GM18868 (cell line): ENCODE results near the gene ACAD11.
A peak's percentile ranks its signal among the peaks of the same experiment; 100 is the strongest.

Experiments used
- ATAC-seq: cut with Tn5 transposase; IDR thresholded peaks from one replicate; pipeline ENCODE4 v1.9.1; 2021; ENCODE audit warnings: mild to moderate bottlenecking, moderate library complexity; ENCODE audit not compliant: unreplicated experiment

ACAD11 gene

DNA sequence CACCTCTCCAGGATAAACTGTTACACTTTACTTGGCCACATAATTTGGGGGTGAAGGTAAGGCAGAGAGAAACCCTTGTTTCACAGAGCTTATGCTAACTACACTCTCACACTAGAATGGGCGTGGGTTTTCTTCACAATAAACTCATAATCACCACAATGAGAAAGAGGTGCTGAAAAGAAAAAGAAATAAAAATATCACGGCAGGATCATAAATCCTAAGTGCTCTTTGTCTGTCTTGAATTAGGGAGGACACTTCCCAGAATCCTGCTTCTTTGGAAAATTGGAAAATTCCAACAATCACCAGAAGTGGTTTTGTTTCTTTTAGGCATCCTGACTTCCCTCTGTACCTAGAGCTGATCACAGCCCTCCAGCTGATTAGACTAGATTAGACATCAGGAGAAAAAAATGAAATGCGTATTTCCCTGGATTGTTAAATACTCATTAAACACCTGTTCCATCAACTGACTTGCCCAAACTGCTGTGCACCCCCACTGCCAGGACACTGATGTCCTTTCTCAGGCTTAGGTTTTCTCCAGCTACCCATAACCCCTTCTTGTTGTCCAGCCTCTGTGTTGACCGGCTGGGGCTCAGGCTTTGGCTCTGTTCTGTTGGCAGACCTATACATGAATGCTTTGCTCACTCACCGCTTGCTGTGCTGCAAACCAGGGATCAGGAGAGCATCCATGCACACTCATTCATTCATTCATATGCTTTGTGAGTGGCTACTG is 104.1 kb downstream of the ACAD11 start:
- ATAC-seq, result no peak

DNA sequence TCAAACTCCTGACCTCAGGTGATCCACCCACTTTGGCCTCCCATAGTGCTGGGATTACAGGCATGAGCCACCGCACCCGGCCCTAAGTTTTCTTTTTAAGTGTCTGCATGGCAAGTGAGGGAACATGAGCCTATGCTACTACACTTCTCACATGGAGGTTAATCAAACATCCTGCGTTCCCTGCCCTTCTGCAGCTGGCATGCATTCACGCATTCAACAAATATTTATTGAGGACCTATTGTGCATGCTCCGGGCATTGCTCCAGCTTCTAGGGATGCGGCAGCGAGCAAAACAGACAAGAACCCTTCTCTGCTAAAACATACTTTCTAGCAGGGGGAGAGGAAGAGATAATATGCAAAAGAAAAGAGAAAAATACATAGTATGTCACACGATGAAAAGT is 105.2 kb downstream of the ACAD11 start:
- no peak for ATAC-seq

GRCh38 chr3:132553826-132554225 is 105.8 kb downstream of the ACAD11 start:
- ATAC-seq, result no peak

GRCh38 chr3:132550579-132551305 is 108.9 kb downstream of the ACAD11 start:
- no peak for ATAC-seq

DNA sequence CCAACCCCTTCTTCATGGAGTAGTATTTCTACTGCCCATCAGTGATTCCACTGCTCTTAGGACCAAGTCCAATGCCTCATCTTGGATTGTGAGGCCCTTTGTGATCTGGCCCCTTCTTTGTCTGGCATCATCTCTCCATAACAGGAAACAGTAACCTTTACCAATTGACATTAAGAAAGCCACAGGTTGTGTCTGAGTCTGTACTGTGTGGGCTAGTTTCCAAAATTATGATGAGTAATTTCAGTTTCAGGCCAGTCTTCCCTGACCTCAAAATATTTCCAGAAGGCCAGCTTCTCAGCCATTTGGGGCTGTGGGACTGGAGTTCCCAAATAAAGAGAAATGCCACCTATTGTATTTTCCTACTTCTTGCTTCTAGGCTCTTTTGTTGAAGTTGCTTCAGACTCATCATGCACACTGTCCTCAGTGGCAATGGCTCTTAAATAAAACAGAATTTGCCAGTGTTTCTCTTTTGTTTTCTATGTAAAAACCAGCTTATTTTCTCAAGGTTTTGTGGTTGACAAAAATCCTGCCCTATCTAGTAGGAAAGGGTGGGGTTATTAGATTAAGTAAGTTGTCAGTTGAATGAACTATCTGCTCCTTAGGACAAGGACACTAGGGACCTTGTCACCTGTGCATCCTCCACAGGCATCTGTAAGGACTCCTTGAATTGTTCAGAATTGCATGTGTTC is 109.6 kb downstream of the ACAD11 start:
- peak; percentile 85 for ATAC-seq

GRCh38 chr3:132549169-132549568 is 110.4 kb downstream of the ACAD11 start:
- no peak for ATAC-seq

DNA sequence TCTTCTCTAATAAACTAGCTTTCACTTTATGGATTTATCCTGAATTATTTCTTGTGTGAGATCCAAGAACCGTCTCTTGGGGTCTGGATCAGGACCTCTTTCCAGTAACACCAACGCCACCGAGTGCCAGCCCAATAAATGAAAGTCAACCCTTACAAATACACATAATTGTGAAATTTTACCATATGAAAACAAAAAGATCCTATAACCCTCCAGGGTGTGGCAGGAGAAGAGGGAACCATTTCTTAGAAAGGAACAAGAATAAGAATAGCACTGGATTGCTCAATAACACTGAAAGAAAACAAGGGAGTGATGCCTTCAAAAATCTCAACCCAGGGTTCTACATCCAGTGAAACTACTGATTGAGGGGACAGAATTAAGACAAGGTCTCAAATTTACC is 114.1 kb downstream of the ACAD11 start:
- no peak for ATAC-seq

DNA sequence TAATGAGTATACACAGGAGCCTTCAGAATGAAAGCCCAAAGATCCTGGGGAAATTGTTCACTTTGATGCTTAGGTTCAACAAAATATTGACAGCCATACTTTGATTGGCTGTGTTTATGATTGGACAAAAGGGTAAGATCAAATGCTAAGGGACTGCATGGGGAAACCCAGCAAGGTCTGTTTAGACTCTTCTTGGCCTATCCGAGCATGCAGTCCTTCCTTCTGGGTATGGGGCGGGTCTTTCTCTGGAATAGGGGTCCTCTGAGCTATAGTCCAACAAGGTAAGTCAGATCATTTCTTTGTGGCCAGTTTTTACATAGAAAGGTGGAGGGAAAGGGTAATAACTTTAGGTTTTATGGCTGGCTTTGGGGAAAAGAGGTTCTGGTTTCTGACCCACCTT is 115.5 kb downstream of the ACAD11 start:
- no peak for ATAC-seq

GRCh38 chr3:132543011-132543739 is 116.4 kb downstream of the ACAD11 start:
- ATAC-seq, result no peak

- ATAC-seq, result no peak
These were observed 117.0 kb downstream of the ACAD11 start for GRCh38 chr3:132542577-132542976.

DNA sequence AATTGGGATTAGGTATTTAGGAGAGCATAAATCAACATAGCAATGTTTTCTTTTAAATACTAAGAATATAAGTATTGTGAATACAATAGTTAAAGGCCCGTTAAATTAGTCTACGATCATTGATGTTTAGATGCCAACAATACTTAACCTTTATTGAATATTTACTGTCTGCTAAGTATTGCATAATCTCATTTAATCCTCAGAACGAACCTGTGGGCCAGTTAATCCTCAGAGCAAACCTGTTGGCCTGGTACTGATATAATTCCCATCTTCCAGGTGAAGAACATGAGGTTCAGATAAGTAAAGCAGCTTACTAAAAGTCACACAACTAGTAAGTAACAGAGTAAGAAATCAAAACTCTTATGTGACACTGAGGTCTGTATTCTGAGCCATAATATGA is 119.9 kb downstream of the ACAD11 start:
- ATAC-seq, result no peak

DNA sequence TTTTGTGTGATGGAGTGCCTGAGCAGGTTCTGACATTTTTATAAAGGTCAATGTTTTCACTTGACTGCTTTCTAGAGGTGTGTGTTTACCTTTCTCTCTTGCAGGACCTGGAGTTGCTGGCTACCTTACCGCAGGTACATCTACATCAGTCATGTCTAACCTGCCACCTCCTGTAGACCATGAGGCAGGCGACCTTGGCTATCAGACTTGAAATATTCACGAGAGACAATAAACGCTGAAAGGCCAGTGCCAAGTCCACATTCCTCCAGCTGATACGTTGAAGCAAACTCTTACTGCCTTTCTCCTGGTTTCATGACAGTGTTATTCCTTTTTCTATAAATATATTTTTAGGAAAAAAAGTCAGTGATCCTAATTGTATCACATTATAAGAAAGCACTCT is 121.5 kb downstream of the ACAD11 start:
- ATAC-seq, result no peak

- ATAC-seq, result no peak
These were observed 122.3 kb downstream of the ACAD11 start for GRCh38 chr3:132537297-132537696.

DNA sequence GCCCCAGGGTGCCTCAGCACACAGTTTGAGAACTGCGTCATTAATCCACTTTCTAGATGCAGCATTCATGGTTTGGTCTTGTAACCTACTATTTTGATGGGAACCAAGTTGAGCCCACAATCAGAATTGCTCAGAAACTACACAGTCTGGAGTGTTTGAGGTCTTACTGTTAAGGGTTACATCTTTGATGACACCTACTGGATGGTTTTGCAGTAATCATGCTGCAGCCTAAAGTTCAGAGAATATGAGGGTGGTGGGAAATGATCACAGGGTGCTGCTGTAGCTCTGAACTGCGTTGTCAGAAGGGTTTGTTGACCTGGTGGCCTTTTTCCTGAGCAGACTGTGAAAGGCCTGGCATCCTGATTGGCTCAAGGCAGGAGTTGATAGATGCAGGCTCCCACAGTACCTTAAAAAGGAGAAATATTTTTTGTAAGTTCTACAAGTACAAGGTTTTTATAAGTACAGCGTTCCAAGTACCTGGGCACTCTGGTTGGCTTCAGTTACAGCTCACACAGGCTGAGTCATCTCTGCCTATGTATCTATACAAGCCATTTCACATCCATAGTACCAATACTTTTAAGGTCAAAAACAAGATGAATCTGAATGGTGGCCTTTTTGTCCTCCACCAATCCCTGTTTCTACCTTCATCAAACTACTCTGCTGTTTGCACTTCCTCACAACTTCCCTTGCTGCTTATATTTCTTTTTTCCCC is 123.0 kb downstream of the ACAD11 start:
- peak; percentile 16 for ATAC-seq

GRCh38 chr3:132535575-132536441 is 123.8 kb downstream of the ACAD11 start:
- peak; percentile 63 for ATAC-seq

- ATAC-seq, result no peak
These were observed 129.0 kb downstream of the ACAD11 start for GRCh38 chr3:132530624-132531023.

GRCh38 chr3:132522353-132522752 is 137.3 kb downstream of the ACAD11 start:
- ATAC-seq, result peak; percentile 97

GRCh38 chr3:132521901-132522300 is 137.7 kb downstream of the ACAD11 start:
- ATAC-seq, result no peak

- no peak for ATAC-seq
These were observed 139.7 kb downstream of the ACAD11 start for GRCh38 chr3:132519914-132520313.

DNA sequence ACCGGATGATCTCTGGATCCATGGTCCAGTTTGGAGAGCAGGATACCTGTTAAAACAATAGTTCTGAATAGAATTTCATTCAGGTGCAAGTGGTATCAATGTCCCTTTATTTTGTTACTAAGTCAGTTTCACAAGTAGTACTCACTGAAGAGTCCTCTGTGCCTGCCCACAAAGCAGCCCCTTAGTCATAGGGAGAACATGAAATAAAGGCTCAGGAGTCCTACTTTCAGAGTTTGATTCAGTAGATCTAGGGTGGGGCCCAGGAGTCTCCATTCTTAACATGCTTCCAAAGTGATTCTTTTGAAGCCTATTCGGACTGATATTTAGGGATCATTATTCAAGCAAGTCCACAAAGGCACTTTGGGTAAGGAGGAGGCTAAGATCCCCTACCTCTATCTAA is 142.3 kb downstream of the ACAD11 start:
- no peak for ATAC-seq
